Measurements from ENCODE around the gene PIP4P1. TPM values are rescaled to one million over a fixed set of nuclear protein-coding genes. Genes with fewer than 3 reads are reported as not detected.
A peak's percentile ranks its signal among the peaks of the same experiment; 100 is the strongest.

PIP4P1 gene
- total RNA-seq, 1 donor from 2014 or later = 40.8 TPM

DNA sequence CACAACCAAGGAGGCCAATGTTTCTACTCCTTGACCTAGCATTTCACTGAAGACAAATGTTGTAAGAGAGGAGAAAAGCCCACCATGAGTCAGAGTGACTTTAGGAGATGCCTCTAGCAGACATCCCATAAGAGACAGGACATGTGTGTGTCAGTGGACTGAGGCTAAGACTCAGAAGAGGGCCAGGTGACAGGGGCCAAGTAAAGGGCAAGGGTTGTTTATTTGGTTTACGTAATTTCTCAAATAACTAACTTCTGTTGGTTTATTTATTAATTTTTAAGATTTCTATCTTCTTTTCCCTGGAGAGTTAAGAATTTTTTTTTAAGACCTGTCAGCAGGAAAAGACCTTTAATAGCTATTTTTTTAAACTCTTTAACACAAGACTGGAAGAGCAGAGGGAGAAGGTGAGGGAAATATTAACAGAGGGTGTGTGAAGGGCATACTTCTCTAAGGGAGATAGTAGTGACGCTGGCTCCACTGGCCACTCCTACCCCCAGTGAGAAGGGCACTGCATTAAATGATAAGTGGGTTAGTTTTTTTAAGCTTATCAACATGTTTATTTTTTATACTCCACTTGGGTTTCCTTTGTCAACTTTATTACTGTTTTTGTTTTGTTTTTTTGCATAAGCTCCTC, 11.4 kb upstream of the PIP4P1 start:
- peak overlapping the region; percentile 72 for H3K4me3 Mint-ChIP-seq
- H3K4me1 Mint-ChIP-seq = peaks cover 28% of the 10 kb centered on the region
- no peaks in the 10 kb centered on the region for H3K27me3 Mint-ChIP-seq (ENCODE audit: low read depth)
- H3K27ac Mint-ChIP-seq (ENCODE audit: unreplicated experiment) = no peak overlapping the region
- H3K9me3 Mint-ChIP-seq = no peaks in the 10 kb centered on the region
- H3K36me3 Mint-ChIP-seq (ENCODE audit: low read depth) = peaks cover 22% of the 10 kb centered on the region
- TF ChIP-seq, protein P1, sequence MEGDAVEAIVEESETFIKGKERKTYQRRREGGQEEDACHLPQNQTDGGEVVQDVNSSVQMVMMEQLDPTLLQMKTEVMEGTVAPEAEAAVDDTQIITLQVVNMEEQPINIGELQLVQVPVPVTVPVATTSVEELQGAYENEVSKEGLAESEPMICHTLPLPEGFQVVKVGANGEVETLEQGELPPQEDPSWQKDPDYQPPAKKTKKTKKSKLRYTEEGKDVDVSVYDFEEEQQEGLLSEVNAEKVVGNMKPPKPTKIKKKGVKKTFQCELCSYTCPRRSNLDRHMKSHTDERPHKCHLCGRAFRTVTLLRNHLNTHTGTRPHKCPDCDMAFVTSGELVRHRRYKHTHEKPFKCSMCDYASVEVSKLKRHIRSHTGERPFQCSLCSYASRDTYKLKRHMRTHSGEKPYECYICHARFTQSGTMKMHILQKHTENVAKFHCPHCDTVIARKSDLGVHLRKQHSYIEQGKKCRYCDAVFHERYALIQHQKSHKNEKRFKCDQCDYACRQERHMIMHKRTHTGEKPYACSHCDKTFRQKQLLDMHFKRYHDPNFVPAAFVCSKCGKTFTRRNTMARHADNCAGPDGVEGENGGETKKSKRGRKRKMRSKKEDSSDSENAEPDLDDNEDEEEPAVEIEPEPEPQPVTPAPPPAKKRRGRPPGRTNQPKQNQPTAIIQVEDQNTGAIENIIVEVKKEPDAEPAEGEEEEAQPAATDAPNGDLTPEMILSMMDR (conservative IDR thresholded peaks at IDR 0.05) = no peak
- no peak for DNase-seq (ENCODE audit: low read depth, low spot score)

DNA sequence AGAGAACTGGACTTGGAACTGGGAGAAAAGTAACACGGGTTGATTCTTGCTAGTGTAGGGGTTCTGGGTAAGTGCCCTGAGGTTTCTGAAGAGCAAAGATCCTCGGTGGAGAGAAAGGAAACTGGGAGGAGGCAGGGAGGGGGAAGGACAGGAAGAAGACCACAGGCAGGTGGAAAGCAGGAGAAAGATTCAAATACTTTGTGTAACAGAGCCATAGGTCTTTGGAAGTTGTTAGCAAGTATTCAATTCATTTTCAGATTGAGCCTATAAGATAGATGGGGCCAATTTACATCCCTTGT, 9.3 kb upstream of the PIP4P1 start:
- Mint-ChIP-seq H3K36me3 (ENCODE audit: low read depth) (peaks cover 20% of the 10 kb centered on the region), H3K4me1 (peaks cover 28% of the 10 kb centered on the region), H3K27me3 (ENCODE audit: low read depth) (peaks cover 4% of the 10 kb centered on the region), H3K27ac (ENCODE audit: unreplicated experiment) (no peak overlapping the region), H3K4me3 (peak overlapping the region; percentile 97), H3K9me3 (no peaks in the 10 kb centered on the region)
- no peak for DNase-seq (ENCODE audit: low read depth, low spot score)
- TF ChIP-seq, protein P1 (conservative IDR thresholded peaks at IDR 0.05) = no peak

DNA sequence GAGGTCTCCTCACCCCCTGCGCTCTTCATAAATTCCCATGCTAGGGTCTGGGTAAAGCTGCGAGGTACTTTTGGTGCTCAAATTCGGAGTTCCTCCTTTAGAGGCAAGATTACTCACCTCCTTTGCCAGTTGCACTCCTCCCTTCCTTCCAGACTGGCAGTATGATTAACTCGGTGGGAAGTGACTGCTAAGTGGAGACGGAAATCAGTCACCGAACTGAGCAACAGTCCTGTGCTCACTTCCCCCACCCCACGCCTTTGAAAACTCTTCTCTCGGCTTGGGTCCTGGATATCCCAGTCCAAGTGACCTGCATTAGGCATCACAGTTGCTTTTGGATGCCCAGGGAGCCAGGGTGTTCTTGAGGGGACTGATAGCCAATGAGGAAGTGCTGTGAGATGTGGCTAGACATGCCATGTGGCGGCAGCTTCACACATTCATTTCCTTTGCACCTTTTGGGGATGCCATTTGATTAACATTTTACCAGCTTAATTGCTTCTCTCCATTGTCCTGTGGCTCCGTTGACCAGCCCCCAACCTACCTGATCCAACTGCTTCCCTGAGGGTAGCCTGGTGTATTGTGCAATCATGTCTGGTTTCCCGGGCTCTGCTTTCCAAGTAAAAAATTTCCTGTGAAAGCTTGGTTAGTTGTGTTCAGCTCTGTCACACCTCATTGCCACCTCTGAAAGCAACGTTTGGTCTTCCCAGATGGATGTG, 8.8 kb upstream of the PIP4P1 start:
- Mint-ChIP-seq H3K27ac (ENCODE audit: unreplicated experiment) (peak overlapping the region; percentile 98), H3K4me3 (peak overlapping the region; percentile 97), H3K27me3 (ENCODE audit: low read depth) (peaks cover 7% of the 10 kb centered on the region), H3K36me3 (ENCODE audit: low read depth) (peaks cover 19% of the 10 kb centered on the region), H3K4me1 (peaks cover 28% of the 10 kb centered on the region), H3K9me3 (no peaks in the 10 kb centered on the region)
- TF ChIP-seq, protein P1 (conservative IDR thresholded peaks at IDR 0.05) = no peak
- no peak for DNase-seq (ENCODE audit: low read depth, low spot score)

DNA sequence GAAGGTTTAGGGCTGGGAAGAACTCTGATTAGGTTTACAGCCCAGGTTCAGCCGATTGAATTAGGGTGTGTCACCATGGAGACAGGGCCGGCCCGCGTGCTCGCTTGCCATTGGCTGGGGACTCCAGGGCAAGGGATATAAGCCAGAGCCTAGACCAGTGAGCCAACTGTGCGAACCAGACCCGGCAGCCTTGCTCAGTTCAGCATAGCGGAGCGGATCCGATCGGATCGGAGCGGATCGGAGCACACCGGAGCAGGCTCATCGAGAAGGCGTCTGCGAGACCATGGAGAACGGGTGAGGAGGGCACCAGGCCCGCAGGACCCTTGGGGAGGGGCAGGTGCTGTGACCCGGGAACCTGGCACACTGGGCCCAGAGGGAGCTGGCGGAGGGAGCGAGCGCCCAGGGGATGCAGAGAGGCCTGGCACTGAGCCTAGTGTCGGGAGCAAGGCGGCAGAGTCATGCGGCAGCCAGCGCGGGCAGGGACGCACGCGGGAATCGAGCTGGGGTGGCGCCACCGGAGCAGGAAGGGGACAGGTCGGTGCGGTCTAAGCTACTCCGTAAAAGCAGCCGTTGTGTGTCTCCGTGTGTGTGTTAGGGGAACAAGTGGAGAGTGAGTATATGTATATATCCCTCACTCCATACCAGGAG, 8.1 kb upstream of the PIP4P1 start, which contains the start of gene PNP:
Gene PNP, plus strand, starts transcription at position 165 of the 648 bp plus-strand sequence. Its CDS starts 119 bp downstream, at position 284.
- H3K36me3 Mint-ChIP-seq (ENCODE audit: low read depth) = peaks cover 13% of the 10 kb centered on the region
- H3K9me3 Mint-ChIP-seq = no peaks in the 10 kb centered on the region
- H3K4me3 Mint-ChIP-seq = peak within 1 kb of the TSS; percentile 97
- peak within 1 kb of the TSS; percentile 98 for H3K27ac Mint-ChIP-seq (ENCODE audit: unreplicated experiment)
- TF ChIP-seq, protein P1 (conservative IDR thresholded peaks at IDR 0.05) = no peak
- H3K4me1 Mint-ChIP-seq = peaks cover 28% of the 10 kb centered on the region
- peaks cover 11% of the 10 kb centered on the region for H3K27me3 Mint-ChIP-seq (ENCODE audit: low read depth)
- peak; percentile 79 for DNase-seq (ENCODE audit: low read depth, low spot score)

DNA sequence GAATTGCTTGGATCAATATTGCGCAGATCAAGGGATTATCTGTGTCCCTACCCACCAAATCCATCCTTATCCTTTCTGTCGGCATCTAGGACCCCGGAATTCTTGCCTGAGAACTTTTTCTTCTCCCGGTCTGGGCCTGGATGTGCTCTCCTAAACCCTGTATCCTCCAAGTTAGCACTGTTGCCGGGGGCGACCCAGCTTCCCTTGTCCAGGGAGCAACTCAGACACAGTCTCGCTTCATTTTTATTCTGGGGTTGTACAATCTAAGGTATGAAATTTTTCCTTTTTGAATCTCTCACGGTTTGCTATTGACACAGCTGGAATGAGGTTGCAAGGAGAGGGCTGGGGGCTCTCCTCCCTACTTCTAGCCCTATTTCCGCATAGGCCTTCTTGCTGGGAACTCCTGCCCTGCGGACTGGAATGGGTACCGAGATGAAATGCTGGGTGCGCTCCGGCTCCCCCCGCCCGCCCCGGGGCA, 7.6 kb upstream of the PIP4P1 start:
- Mint-ChIP-seq H3K27ac (ENCODE audit: unreplicated experiment) (peak overlapping the region; percentile 98), H3K36me3 (ENCODE audit: low read depth) (peaks cover 8% of the 10 kb centered on the region), H3K27me3 (ENCODE audit: low read depth) (peaks cover 11% of the 10 kb centered on the region), H3K9me3 (no peaks in the 10 kb centered on the region), H3K4me3 (peak overlapping the region; percentile 97), H3K4me1 (peaks cover 28% of the 10 kb centered on the region)
- no peak for DNase-seq (ENCODE audit: low read depth, low spot score)
- TF ChIP-seq, protein P1 (conservative IDR thresholded peaks at IDR 0.05) = no peak

Data from neural crest cell (in vitro differentiated cells).